IMR-90 (cell line): ENCODE results near the gene TPMT. TPM values are rescaled to one million over a fixed set of nuclear protein-coding genes. Genes with fewer than 3 reads are reported as not detected.

Experiments used
- ATAC-seq: fragments of 200-7000 bp; cut with Tn5 transposase; 2 replicates; pipeline ENCODE4 v1.9.1; 2020; ENCODE audit warnings: low read depth, mild to moderate bottlenecking, moderate library complexity
- BruUV-seq: library from RNA; stranded (reverse); fragments of 400-500 nt; replicated peaks from 2 replicates; lab custom pipeline; 2021; lab: Mats Ljungman, UMichigan
- CTCF ChIA-PET: fragments of 300-600 bp; formaldehyde crosslinking; extraction: SDS; loops from one replicate; lab custom pipeline; 2021; ENCODE audit warnings: antibody characterized with exemption; lab: Yijun Ruan, JAX
- POLR2A ChIA-PET: fragments of 300-600 bp; sonication (Branson Sonifier 250); formaldehyde crosslinking; loops from one replicate; lab custom pipeline; 2022; ENCODE audit warnings: antibody characterized with exemption; ENCODE audit not compliant: unreplicated experiment; lab: Charles Lee
- DNase-seq: peaks from one replicate; pipeline ENCODE4 v3.0.0; 2013
- H2AFZ ChIP-seq: replicated peaks from 2 replicates; pipeline ENCODE3; 2013; ENCODE audit warnings: low read length, mild to moderate bottlenecking; ENCODE audit not compliant: poor library complexity
- H2AK5ac ChIP-seq: 2 replicates; pipeline ENCODE4 v1.6.1; 2013; ENCODE audit warnings: low read depth, low read length, inconsistent platforms
- H2AK9ac ChIP-seq: replicated peaks from 2 replicates; pipeline ENCODE3; 2013; ENCODE audit warnings: mild to moderate bottlenecking, low read depth, low read length, moderate library complexity; ENCODE audit not compliant: poor library complexity
- H2BK120ac ChIP-seq: 2 replicates; pipeline ENCODE4 v1.6.1; 2013; ENCODE audit warnings: low read depth, low read length, inconsistent platforms
- H2BK15ac ChIP-seq: 3 replicates; pipeline ENCODE4 v1.6.1; 2013; ENCODE audit warnings: low read depth, low read length, inconsistent platforms
- H2BK20ac ChIP-seq: 2 replicates; pipeline ENCODE4 v1.6.1; 2013; ENCODE audit warnings: low read depth, mild to moderate bottlenecking, inconsistent platforms, low read length, moderate library complexity
- H2BK5ac ChIP-seq: 2 replicates; pipeline ENCODE4 v1.6.1; 2013; ENCODE audit warnings: mild to moderate bottlenecking, low read depth, low read length, inconsistent platforms; ENCODE audit not compliant: poor library complexity, severe bottlenecking
- H3K14ac ChIP-seq: replicated peaks from 2 replicates; pipeline ENCODE4 v1.6.1; 2013; ENCODE audit warnings: low read depth, low read length, inconsistent platforms
- H3K18ac ChIP-seq: 2 replicates; pipeline ENCODE4 v1.6.1; 2013; ENCODE audit warnings: low read depth, low read length, control low read depth
- H3K23ac ChIP-seq: 2 replicates; pipeline ENCODE4 v1.6.1; 2013; ENCODE audit warnings: low read depth, low read length, inconsistent platforms
- H3K27ac ChIP-seq: 2 replicates; pipeline ENCODE4 v1.5.1; 2013; ENCODE audit warnings: mild to moderate bottlenecking, control low read depth, low read length; ENCODE audit not compliant: insufficient read depth
- H3K27me3 ChIP-seq: 2 replicates; pipeline ENCODE4 v1.6.1; 2013; ENCODE audit warnings: low read length; ENCODE audit not compliant: control insufficient read depth, insufficient read depth
- H3K36me3 ChIP-seq: 2 replicates; pipeline ENCODE4 v1.6.1; 2013; ENCODE audit warnings: low read length, mixed read lengths; ENCODE audit not compliant: control insufficient read depth, insufficient read depth
- H3K4ac ChIP-seq: 2 replicates; pipeline ENCODE4 v1.6.1; 2013; ENCODE audit warnings: low read depth, low read length, inconsistent platforms
- H3K4me1 ChIP-seq: 2 replicates; pipeline ENCODE4 v1.6.1; 2013; ENCODE audit warnings: low read length, mixed read lengths; ENCODE audit not compliant: control insufficient read depth, insufficient read depth
- H3K4me2 ChIP-seq: 2 replicates; pipeline ENCODE4 v1.6.1; 2013; ENCODE audit warnings: low read depth, mild to moderate bottlenecking, control low read depth, low read length, moderate library complexity
- H3K4me3 ChIP-seq: 2 replicates; pipeline ENCODE4 v1.5.1; 2013; ENCODE audit warnings: low read depth, mild to moderate bottlenecking, control low read depth, low read length, moderate library complexity; ENCODE audit not compliant: insufficient read depth
- H3K56ac ChIP-seq: 2 replicates; pipeline ENCODE4 v1.6.1; 2013; ENCODE audit warnings: low read length, inconsistent platforms; ENCODE audit not compliant: insufficient read depth; ENCODE audit errors: extremely low read depth
- H3K79me1 ChIP-seq, 2 experiments: 2 replicates each; pipeline ENCODE4 v1.6.1; 2013; ENCODE audit warnings: low read length in 2 of 2, inconsistent platforms in 1 of 2, low read depth in 1 of 2
- H3K9ac ChIP-seq: 2 replicates; pipeline ENCODE4 v1.6.1; 2013; ENCODE audit warnings: low read depth, low read length, control low read depth
- H3K9me1 ChIP-seq: 2 replicates; pipeline ENCODE4 v1.6.1; 2013; ENCODE audit warnings: low read length, inconsistent platforms; ENCODE audit not compliant: insufficient read depth
- H3K9me3 ChIP-seq: 2 replicates; pipeline ENCODE4 v1.6.1; 2013; ENCODE audit warnings: low read length; ENCODE audit not compliant: control insufficient read depth, insufficient read depth
- H4K20me1 ChIP-seq: 2 replicates; pipeline ENCODE4 v1.6.1; 2013; ENCODE audit warnings: low read length, inconsistent platforms; ENCODE audit not compliant: insufficient read depth
- H4K5ac ChIP-seq: 2 replicates; pipeline ENCODE4 v1.6.1; 2013; ENCODE audit warnings: mild to moderate bottlenecking, low read depth, low read length, control low read depth
- H4K8ac ChIP-seq, 2 experiments: 2 replicates each; pipeline ENCODE4 v1.6.1; 2013; ENCODE audit warnings: low read depth in 2 of 2, low read length in 2 of 2, control low read depth in 1 of 2, inconsistent platforms in 1 of 2
- H4K91ac ChIP-seq: 2 replicates; pipeline ENCODE4 v1.6.1; 2013; ENCODE audit warnings: low read depth, low read length, inconsistent platforms; ENCODE audit not compliant: insufficient read depth
- RCOR1 ChIP-seq: IDR thresholded peaks from 2 replicates; pipeline ENCODE4 v1.6.1; 2012; ENCODE audit warnings: mild to moderate bottlenecking, low read length, improper control_type of control experiment; ENCODE audit not compliant: insufficient replicate concordance
- dilution Hi-C: fragments of 300-500 bp; cut with HindIII; formaldehyde crosslinking; loops from one replicate; pipeline ENCODE4 v1.14.3; 2018; ENCODE audit warnings: low sequenced_read_pairs; ENCODE audit not compliant: unreplicated experiment
- in situ Hi-C: fragments of 300-500 bp; cut with MboI; formaldehyde crosslinking; loops from 3 replicates; pipeline ENCODE4 v1.14.3; 2019; ENCODE audit warnings: low sequenced_read_pairs, inconsistent platforms, mixed read lengths
- intact Hi-C: fragments of 100-400 bp; cut with micrococcal nuclease; formaldehyde crosslinking; loops from 2 replicates; pipeline ENCODE4 v1.10.0; 2022
- polyA plus RNA-seq, 3 experiments: library from polyadenylated mRNA; depleted of rRNA; stranded (reverse); fragments of >200 nt; gene quantifications; 2 replicates each; pipeline ENCODE4 v1.2.3, GENCODE V29; 2012; ENCODE audit warnings: low replicate concordance in 1 of 3
- total RNA-seq: library from RNA; depleted of rRNA; stranded (reverse); fragments of >200 nt; gene quantifications from 2 replicates; pipeline ENCODE4 v1.2.3, GENCODE V29; 2012

TPMT gene
- total and polyA plus RNA-seq, 2 of the 4 experiments (the other 2 are of a cell fraction), result 10.8 to 14.1 TPM

DNA sequence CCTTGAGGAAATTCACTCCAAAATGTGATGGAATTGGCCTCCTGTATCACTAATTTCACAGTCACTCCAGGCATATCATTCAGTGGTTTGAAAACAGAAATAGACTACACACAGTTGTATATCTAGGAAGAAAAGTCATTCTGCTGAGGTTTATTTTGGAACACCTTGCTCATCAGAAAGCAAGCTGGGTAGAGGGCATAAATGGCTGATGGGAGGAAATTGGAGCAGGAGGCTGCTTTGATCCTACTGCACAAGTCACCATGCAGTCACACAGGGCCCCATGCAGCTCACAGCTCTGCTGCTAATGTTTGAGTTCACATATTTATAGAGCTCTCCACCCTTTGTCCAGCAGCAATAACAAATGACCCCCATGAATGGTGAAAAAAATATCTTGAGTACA lies 44.7 kb downstream of the TPMT start:
- POLR2A ChIA-PET, result no interaction called here
- no peak overlapping the region for H2BK20ac ChIP-seq
- H3K4me3 ChIP-seq, result no peak overlapping the region
- H2BK15ac ChIP-seq, result no peak overlapping the region
- H3K23ac ChIP-seq, result no peak overlapping the region
- no peaks in the 10 kb centered on the region for H3K79me1 ChIP-seq
- H4K20me1 ChIP-seq, result no peaks in the 10 kb centered on the region
- no TSS peak for BruUV-seq
- no peak overlapping the region for H3K4me2 ChIP-seq
- H3K9me1 ChIP-seq, result no peaks in the 10 kb centered on the region
- no peaks in the 10 kb centered on the region for H3K36me3 ChIP-seq
- no peak overlapping the region for H4K8ac ChIP-seq
- H3K56ac ChIP-seq, result no peak overlapping the region
- dilution Hi-C loops, result no loop called here
- H3K18ac ChIP-seq, result no peak overlapping the region
- CTCF ChIA-PET, result no interaction called here
- no peak overlapping the region for H2AFZ ChIP-seq
- H3K27ac ChIP-seq, result no peak overlapping the region
- no peaks in the 10 kb centered on the region for H3K4me1 ChIP-seq
- no peak overlapping the region for H3K14ac ChIP-seq
- H2AK9ac ChIP-seq, result no peak overlapping the region
- no peak overlapping the region for H4K5ac ChIP-seq
- peaks cover 2% of the 10 kb centered on the region; the same call in 1 of the 2 replicates for H3K9me3 ChIP-seq
- intact Hi-C loops, result no loop called here
- H3K27me3 ChIP-seq, result no peaks in the 10 kb centered on the region
- H3K9ac ChIP-seq, result no peak overlapping the region
- no peak for TF ChIP-seq RCOR1
- no peak overlapping the region for H3K4ac ChIP-seq
- in situ Hi-C loops, result no loop called here
- H2AK5ac ChIP-seq, result no peak overlapping the region
- no peak overlapping the region for H2BK5ac ChIP-seq
- H4K91ac ChIP-seq, result no peak overlapping the region
- H2BK120ac ChIP-seq, result no peak overlapping the region
- DNase-seq, result peak; percentile 36
- peak; percentile 17; the same call in 1 of the 2 replicates for ATAC-seq
